Endodermal cell (in vitro differentiated cells): ENCODE results near the gene ZNF629. TPM values are rescaled to one million over a fixed set of nuclear protein-coding genes. Genes with fewer than 3 reads are reported as not detected.

Experiments used
- DNase-seq: peaks from one replicate; pipeline ENCODE4 v3.0.0-alpha.2; 2017
- H3K27ac ChIP-seq: 2 replicates; pipeline ENCODE4 v1.5.1; 2013; ENCODE audit warnings: mild to moderate bottlenecking, low read depth, low read length, moderate library complexity
- H3K27me3 ChIP-seq: 2 replicates; pipeline ENCODE4 v1.6.1; 2013; ENCODE audit warnings: mild to moderate bottlenecking, low read length, moderate library complexity; ENCODE audit not compliant: insufficient read depth, control insufficient read depth, poor library complexity, severe bottlenecking
- H3K36me3 ChIP-seq: 2 replicates; pipeline ENCODE4 v1.7.0; 2013; ENCODE audit warnings: mild to moderate bottlenecking, low read length, moderate library complexity; ENCODE audit not compliant: control insufficient read depth, insufficient read depth
- H3K4me1 ChIP-seq: one replicate; pipeline ENCODE4 v1.7.0; 2013; ENCODE audit warnings: low read length; ENCODE audit not compliant: control insufficient read depth, insufficient read depth
- H3K4me3 ChIP-seq: 2 replicates; pipeline ENCODE4 v1.5.1; 2013; ENCODE audit warnings: mild to moderate bottlenecking, low read length, moderate library complexity
- H3K9ac ChIP-seq: 2 replicates; pipeline ENCODE4 v1.6.1; 2013; ENCODE audit warnings: mild to moderate bottlenecking, low read length, moderate library complexity; ENCODE audit not compliant: poor library complexity, severe bottlenecking; ENCODE audit errors: extremely low read depth
- H3K9me3 ChIP-seq: 2 replicates; pipeline ENCODE4 v1.6.1; 2013; ENCODE audit warnings: mild to moderate bottlenecking, low read length, moderate library complexity; ENCODE audit not compliant: control insufficient read depth
- H3K27ac Mint-ChIP-seq: 2 replicates; pipeline ENCODE4 v1.8.0; 2020; ENCODE audit warnings: mixed read lengths
- H3K27me3 Mint-ChIP-seq: 2 replicates; pipeline ENCODE4 v1.8.0; 2021; ENCODE audit warnings: mild to moderate bottlenecking, mixed read lengths; ENCODE audit not compliant: insufficient read depth
- H3K36me3 Mint-ChIP-seq: 2 replicates; pipeline ENCODE4 v1.8.0; 2020; ENCODE audit warnings: low read depth, mixed read lengths
- H3K4me1 Mint-ChIP-seq: 2 replicates; pipeline ENCODE4 v1.8.0; 2020; ENCODE audit warnings: mixed read lengths
- H3K4me3 Mint-ChIP-seq: 2 replicates; pipeline ENCODE4 v1.8.0; 2020; ENCODE audit warnings: mild to moderate bottlenecking, moderate library complexity, mixed read lengths
- H3K9me3 Mint-ChIP-seq: 2 replicates; pipeline ENCODE4 v1.8.0; 2020; ENCODE audit warnings: mild to moderate bottlenecking, mixed read lengths
- CTCF ChIP-seq: fragments of 200-600 bp; sonication (generic); conservative IDR thresholded peaks from 2 replicates; pipeline ENCODE4 v1.5.0; 2021; ENCODE audit warnings: antibody characterized with exemption, mild to moderate bottlenecking
- WGBS, 2 experiments: methylation state at CpG; one replicate each; pipeline versions ENCODE4 v1.1.5 to v1.1.7; 2013; ENCODE audit warnings: missing lambda C conversion rate in 2 of 2, mixed read lengths in 1 of 2; ENCODE audit not compliant: insufficient coverage in 1 of 2, insufficient read length in 1 of 2; 5-methylcytosine and 5-hydroxymethylcytosine counted together
- total RNA-seq, 2 donors: library from RNA; stranded (reverse); fragmentation: NEBNext Ultra II Directional in 1 of 2; extraction: Animal tissue kit (Norgen Biotek cat#: 25700) in 1 of 2; gene quantifications; 2 replicates in 1 of 2; 3 replicates in 1 of 2; pipeline ENCODE4 v1.2.1, GENCODE V29; 2021

Gene ZNF629
- total RNA-seq, 2 donors from 2014 or later = 31.8 to 33.3 TPM

- Histone ChIP-seq H3K27me3 (no peaks in the 10 kb centered on the region), H3K4me3 (no peak overlapping the region), H3K4me1 (no peaks in the 10 kb centered on the region), H3K9me3 (no peaks in the 10 kb centered on the region), H3K9ac (no peak overlapping the region), H3K36me3 (peaks cover 52% of the 10 kb centered on the region), H3K27ac (no peak overlapping the region)
- 96 to 97% methylated on average over 13 to 14 of the region's 14 CpGs for WGBS, 2 experiments
- no peak overlapping the region for H3K27ac Mint-ChIP-seq
- H3K27me3 Mint-ChIP-seq = no peaks in the 10 kb centered on the region
- peaks cover 44% of the 10 kb centered on the region for H3K36me3 Mint-ChIP-seq
- H3K4me3 Mint-ChIP-seq = no peak overlapping the region
- no peak for TF ChIP-seq CTCF
- no peak for DNase-seq
- H3K9me3 Mint-ChIP-seq = no peaks in the 10 kb centered on the region
- peaks cover 11% of the 10 kb centered on the region for H3K4me1 Mint-ChIP-seq
These were observed 13.2 kb downstream of the ZNF629 start for GRCh38 chr16:30773826-30774225.

- Mint-ChIP-seq H3K36me3 (peaks cover 63% of the 10 kb centered on the region), H3K9me3 (no peaks in the 10 kb centered on the region), H3K4me1 (peaks cover 1% of the 10 kb centered on the region), H3K27me3 (no peaks in the 10 kb centered on the region), H3K4me3 (no peak overlapping the region), H3K27ac (no peak overlapping the region)
- H3K4me1 ChIP-seq = no peaks in the 10 kb centered on the region
- no peak for DNase-seq
- no peak overlapping the region for H3K27ac ChIP-seq
- WGBS, 2 experiments = 94 to 97% methylated on average over 11 to 14 of the region's 14 CpGs
- H3K36me3 ChIP-seq = peaks cover 73% of the 10 kb centered on the region
- TF ChIP-seq CTCF = no peak
- H3K9ac ChIP-seq = no peak overlapping the region
- H3K9me3 ChIP-seq = no peaks in the 10 kb centered on the region
- H3K4me3 ChIP-seq = no peak overlapping the region
- no peaks in the 10 kb centered on the region for H3K27me3 ChIP-seq
These were observed 15.3 kb downstream of the ZNF629 start for GRCh38 chr16:30771726-30772125.

GRCh38 chr16:30769379-30770089 is 17.5 kb downstream of the ZNF629 start:
- Mint-ChIP-seq H3K9me3 (no peaks in the 10 kb centered on the region), H3K36me3 (peaks cover 83% of the 10 kb centered on the region), H3K4me3 (no peak overlapping the region), H3K27me3 (no peaks in the 10 kb centered on the region), H3K4me1 (no peaks in the 10 kb centered on the region), H3K27ac (no peak overlapping the region)
- no peaks in the 10 kb centered on the region for H3K4me1 ChIP-seq
- H3K9me3 ChIP-seq = no peaks in the 10 kb centered on the region
- no peak overlapping the region for H3K27ac ChIP-seq
- no peak overlapping the region for H3K4me3 ChIP-seq
- WGBS, 2 experiments = 93 to 98% methylated on average over 7 to 16 of the region's 17 CpGs
- TF ChIP-seq CTCF = no peak
- DNase-seq = no peak
- H3K36me3 ChIP-seq = peaks cover 92% of the 10 kb centered on the region
- no peak overlapping the region for H3K9ac ChIP-seq
- no peaks in the 10 kb centered on the region for H3K27me3 ChIP-seq
